ENCODE results near the gene ZCCHC14. TPM values are rescaled to one million over a fixed set of nuclear protein-coding genes. Genes with fewer than 3 reads are reported as not detected.
A peak's percentile ranks its signal among the peaks of the same experiment; 100 is the strongest.

ZCCHC14 gene
- 11.5 TPM for total RNA-seq

DNA sequence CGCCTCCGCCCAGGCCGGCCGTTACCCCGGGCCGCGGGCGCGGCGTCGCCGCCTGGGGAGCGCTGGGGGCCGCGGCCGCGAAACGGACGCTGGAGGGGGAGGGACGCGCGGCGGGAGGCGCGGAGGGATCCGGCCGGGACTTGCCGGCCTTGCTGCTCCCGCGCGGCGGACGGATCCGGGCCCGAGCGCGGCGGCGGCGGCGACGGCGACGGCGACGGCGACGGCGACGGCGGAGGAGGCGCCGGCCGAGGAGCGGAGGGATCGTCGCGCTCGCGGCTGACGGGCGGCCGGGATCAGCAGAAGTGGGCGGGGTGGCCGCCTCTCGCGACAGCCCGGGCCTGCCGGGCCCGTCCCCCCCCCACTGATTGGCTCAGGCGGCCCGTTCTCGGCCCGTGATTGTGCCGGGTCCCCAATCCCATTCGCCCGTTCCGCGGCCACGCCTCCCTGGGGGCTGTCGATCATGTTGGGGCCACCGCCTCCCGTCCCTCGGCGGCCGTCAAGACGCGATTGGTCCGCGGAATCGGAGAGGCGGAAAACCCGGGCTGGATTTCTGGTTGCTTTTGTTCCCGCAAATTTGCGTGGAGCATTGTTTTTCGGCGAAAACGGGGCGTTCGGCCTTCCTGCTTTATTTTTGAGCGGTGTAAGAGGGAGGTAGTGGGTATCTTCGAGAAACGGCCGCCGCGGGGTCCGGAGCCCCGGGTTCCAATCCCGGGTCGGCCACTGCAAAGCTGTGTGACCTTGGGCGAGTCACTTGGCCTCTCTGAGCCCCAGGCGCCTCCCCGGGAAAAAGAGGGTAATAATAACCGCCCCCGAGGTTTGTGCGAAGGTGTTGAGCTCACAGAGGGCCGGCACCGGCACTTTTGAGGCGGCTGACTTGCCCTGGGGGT is at the start of gene ZCCHC14:
Gene ZCCHC14, minus strand, starts transcription at position 304 of the 887 bp plus-strand sequence. CDS start 786 bp downstream, outside the sequence.
- no peaks in the 10 kb centered on the region for H3K27me3 ChIP-seq (ENCODE audit: control insufficient read depth in 3 of 3, insufficient read depth in 3 of 3, low read length in 3 of 3)
- H3K9me3 ChIP-seq (ENCODE audit: control insufficient read depth in 3 of 3, low read length in 3 of 3): no peaks in the 10 kb centered on the region
- H3K9ac ChIP-seq (ENCODE audit: low read depth in 1 of 3, low read length in 3 of 3): peak within 1 kb of the TSS; percentile 62 to 83 (median 65)
- no peaks in the 10 kb centered on the region for H3K36me3 ChIP-seq (ENCODE audit: control insufficient read depth in 3 of 3, insufficient read depth in 3 of 3, low read length in 3 of 3)
- H3K27ac ChIP-seq (ENCODE audit: low read depth, low read length): peak within 1 kb of the TSS; percentile 13
- H3K4me3 ChIP-seq (ENCODE audit: low read length in 3 of 3): peak within 1 kb of the TSS; percentile 76 to 80 (median 77)
- peaks cover 29 to 38% (median 37%) of the 10 kb centered on the region in 3 donors for H3K4me1 ChIP-seq (ENCODE audit: control insufficient read depth in 3 of 3, insufficient read depth in 3 of 3, low read length in 3 of 3)

DNA sequence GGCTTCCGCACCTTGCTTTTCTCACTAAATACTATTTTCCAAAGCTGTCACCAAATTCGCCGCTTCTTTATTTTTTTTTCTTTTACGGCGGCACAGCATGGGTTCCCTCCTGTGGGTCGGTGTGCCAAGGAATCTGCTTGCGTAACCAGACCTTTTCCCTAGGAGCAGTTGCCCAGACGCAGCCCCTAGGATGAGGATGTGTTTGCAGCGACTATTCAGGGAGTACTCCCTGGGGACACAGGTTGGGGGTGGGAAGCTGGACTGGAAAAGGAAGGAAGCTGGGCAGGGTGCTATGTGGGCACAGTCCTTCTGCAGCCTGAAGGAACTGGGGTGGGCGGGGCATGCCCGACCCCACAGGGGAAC is 49.0 kb upstream of the ZCCHC14 start:
- peaks cover 11 to 12% (median 11%) of the 10 kb centered on the region in 3 donors for H3K4me1 ChIP-seq (ENCODE audit: control insufficient read depth in 3 of 3, insufficient read depth in 3 of 3, low read length in 3 of 3)
- H3K36me3 ChIP-seq (ENCODE audit: control insufficient read depth in 3 of 3, insufficient read depth in 3 of 3, low read length in 3 of 3): no peaks in the 10 kb centered on the region
- peak overlapping the region; percentile 29 for H3K27ac ChIP-seq (ENCODE audit: low read depth, low read length)
- no peak overlapping the region for H3K4me3 ChIP-seq (ENCODE audit: low read length in 3 of 3)
- H3K9ac ChIP-seq (ENCODE audit: low read depth in 1 of 3, low read length in 3 of 3): no peak overlapping the region
- peaks cover 2 to 5% (median 3%) of the 10 kb centered on the region in 3 donors for H3K9me3 ChIP-seq (ENCODE audit: control insufficient read depth in 3 of 3, low read length in 3 of 3)
- peaks cover 40 to 72% (median 48%) of the 10 kb centered on the region in 3 donors for H3K27me3 ChIP-seq (ENCODE audit: control insufficient read depth in 3 of 3, insufficient read depth in 3 of 3, low read length in 3 of 3)

DNA sequence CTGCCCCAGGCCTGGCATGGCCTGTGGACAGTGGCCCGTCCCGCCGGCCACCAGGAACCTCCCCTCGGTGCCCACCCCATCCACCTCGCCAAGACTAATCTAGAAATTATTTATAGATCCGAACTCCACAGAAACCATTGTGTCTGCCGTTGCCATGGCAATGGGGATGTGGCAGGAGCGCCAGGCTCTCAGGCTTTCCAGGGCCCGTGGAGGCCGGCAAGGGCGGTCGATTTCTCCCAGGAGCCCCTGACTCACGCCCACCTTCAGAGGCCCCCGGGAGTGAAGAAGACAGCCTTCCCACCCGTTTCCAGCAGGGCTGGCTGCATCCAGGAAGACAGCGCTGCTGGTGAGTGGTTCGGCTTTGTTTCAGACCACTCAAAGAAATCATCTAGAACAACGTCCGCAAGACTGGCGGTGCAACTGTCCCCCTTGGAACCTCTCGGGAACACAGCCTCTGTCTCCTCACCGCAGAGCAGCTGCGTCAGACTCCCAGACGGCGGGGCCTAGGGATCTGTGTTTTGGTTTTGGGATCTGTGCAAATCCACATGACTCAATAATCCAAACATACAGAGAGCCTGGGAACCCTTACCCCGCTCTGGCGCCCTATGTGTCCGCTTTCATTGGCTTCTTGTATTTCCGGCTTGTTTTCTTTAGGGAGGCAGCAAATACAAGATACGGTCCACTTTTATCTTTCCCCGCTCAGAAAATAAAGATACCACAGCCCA is 48.5 kb upstream of the ZCCHC14 start:
- H3K27ac ChIP-seq (ENCODE audit: low read depth, low read length): peak overlapping the region; percentile 29
- peak overlapping the region in 1 of 3 donors; percentile 13 for H3K4me3 ChIP-seq (ENCODE audit: low read length in 3 of 3)
- H3K36me3 ChIP-seq (ENCODE audit: control insufficient read depth in 3 of 3, insufficient read depth in 3 of 3, low read length in 3 of 3): no peaks in the 10 kb centered on the region
- H3K4me1 ChIP-seq (ENCODE audit: control insufficient read depth in 3 of 3, insufficient read depth in 3 of 3, low read length in 3 of 3): peaks cover 11 to 12% (median 11%) of the 10 kb centered on the region in 3 donors
- peak overlapping the region in 1 of 3 donors; percentile 40 for H3K9ac ChIP-seq (ENCODE audit: low read depth in 1 of 3, low read length in 3 of 3)
- peaks cover 40 to 69% (median 48%) of the 10 kb centered on the region in 3 donors for H3K27me3 ChIP-seq (ENCODE audit: control insufficient read depth in 3 of 3, insufficient read depth in 3 of 3, low read length in 3 of 3)
- H3K9me3 ChIP-seq (ENCODE audit: control insufficient read depth in 3 of 3, low read length in 3 of 3): peaks cover 2 to 7% (median 3%) of the 10 kb centered on the region in 3 donors

DNA sequence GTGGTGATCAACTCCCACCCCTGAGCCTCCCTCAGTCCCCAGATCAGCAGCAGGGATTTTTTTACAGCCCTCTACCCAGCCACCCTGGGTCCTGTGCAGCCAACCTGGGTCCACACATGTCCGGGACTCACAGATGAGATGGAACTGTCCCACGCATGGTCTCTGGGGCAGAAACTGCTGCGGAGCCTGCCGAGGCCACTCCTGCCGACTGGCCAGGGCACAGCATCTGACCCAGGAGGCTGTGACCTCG is 48.0 kb upstream of the ZCCHC14 start:
- Histone ChIP-seq H3K27me3 (ENCODE audit: control insufficient read depth in 3 of 3, insufficient read depth in 3 of 3, low read length in 3 of 3) (peaks cover 40 to 71% (median 45%) of the 10 kb centered on the region in 3 donors), H3K9ac (ENCODE audit: low read depth in 1 of 3, low read length in 3 of 3) (peak overlapping the region in 1 of 3 donors; percentile 40), H3K4me1 (ENCODE audit: control insufficient read depth in 3 of 3, insufficient read depth in 3 of 3, low read length in 3 of 3) (peaks cover 11 to 12% (median 11%) of the 10 kb centered on the region in 3 donors), H3K36me3 (ENCODE audit: control insufficient read depth in 3 of 3, insufficient read depth in 3 of 3, low read length in 3 of 3) (no peaks in the 10 kb centered on the region), H3K27ac (ENCODE audit: low read depth, low read length) (peak overlapping the region; percentile 29), H3K4me3 (ENCODE audit: low read length in 3 of 3) (peak overlapping the region in 1 of 3 donors; percentile 13), H3K9me3 (ENCODE audit: control insufficient read depth in 3 of 3, low read length in 3 of 3) (peaks cover 0 to 2% (median 0%) of the 10 kb centered on the region in 3 donors)

DNA sequence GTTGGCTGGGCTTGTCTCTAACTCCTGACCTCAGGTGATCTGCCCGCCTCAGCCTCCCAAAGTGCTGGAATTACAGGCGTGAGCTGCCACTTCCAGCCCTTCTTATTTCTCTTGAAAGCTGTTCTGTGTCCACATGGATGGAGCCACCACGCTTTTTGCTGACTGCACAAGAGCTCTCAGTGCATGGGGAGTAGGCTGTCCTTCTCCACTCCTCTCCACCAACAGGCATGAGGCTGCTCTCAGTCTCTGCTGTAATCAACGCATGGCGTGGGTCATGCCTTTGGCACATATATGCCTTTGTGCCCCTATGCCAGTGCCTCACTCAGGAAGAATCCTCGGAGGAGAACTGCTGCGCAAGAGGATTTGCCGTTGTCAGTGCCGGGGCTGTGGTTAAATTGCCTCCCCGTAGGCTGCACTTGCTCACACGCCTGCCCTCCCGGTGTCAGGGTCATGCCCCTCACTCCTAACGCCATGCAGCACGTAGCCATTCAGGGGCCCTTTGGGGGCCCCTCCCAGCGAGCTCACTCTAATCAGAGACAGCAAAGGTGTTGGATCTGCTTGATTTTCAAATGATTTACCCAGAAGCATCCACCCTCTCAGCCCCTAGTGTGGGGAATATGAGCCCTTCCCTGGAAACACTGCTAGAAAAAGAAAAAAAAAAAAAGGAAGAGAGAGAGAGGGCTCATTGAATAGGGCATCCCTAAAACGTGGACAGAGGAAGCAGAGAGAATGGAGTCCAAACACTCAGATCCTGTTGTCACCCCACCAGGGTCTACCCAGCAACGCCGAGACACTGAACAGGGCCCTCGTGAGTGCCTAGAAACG is 47.5 kb upstream of the ZCCHC14 start:
- no peaks in the 10 kb centered on the region for H3K36me3 ChIP-seq (ENCODE audit: control insufficient read depth in 3 of 3, insufficient read depth in 3 of 3, low read length in 3 of 3)
- peak overlapping the region in 1 of 3 donors; percentile 40 for H3K9ac ChIP-seq (ENCODE audit: low read depth in 1 of 3, low read length in 3 of 3)
- H3K27me3 ChIP-seq (ENCODE audit: control insufficient read depth in 3 of 3, insufficient read depth in 3 of 3, low read length in 3 of 3): peaks cover 37 to 68% (median 43%) of the 10 kb centered on the region in 3 donors
- peaks cover 11 to 12% (median 11%) of the 10 kb centered on the region in 3 donors for H3K4me1 ChIP-seq (ENCODE audit: control insufficient read depth in 3 of 3, insufficient read depth in 3 of 3, low read length in 3 of 3)
- H3K4me3 ChIP-seq (ENCODE audit: low read length in 3 of 3): no peak overlapping the region
- H3K9me3 ChIP-seq (ENCODE audit: control insufficient read depth in 3 of 3, low read length in 3 of 3): peaks cover 0 to 2% (median 0%) of the 10 kb centered on the region in 3 donors
- no peak overlapping the region for H3K27ac ChIP-seq (ENCODE audit: low read depth, low read length)

DNA sequence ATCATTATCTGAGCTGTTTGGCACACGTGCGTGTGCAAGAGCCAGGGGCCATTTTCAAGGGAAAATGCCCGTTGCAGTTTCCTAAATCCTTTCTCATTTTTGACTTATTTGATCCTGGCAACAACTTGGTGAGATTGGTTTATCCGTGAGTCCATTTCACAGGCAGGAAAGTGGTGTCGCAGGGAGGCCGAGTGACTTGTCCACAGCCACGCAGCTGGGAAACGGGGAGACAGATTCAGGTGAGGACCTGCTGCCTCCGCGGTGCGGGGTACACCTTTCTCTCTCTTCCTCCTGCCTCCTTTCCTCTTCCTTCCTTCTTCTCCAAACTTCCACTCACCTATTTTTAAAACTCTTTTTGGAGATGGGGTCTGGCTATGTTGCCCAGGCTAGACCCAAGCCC is 46.3 kb upstream of the ZCCHC14 start:
- peaks cover 0 to 2% (median 0%) of the 10 kb centered on the region in 3 donors for H3K9me3 ChIP-seq (ENCODE audit: control insufficient read depth in 3 of 3, low read length in 3 of 3)
- H3K27me3 ChIP-seq (ENCODE audit: control insufficient read depth in 3 of 3, insufficient read depth in 3 of 3, low read length in 3 of 3): peaks cover 29 to 57% (median 32%) of the 10 kb centered on the region in 3 donors
- no peak overlapping the region for H3K27ac ChIP-seq (ENCODE audit: low read depth, low read length)
- no peak overlapping the region for H3K4me3 ChIP-seq (ENCODE audit: low read length in 3 of 3)
- H3K9ac ChIP-seq (ENCODE audit: low read depth in 1 of 3, low read length in 3 of 3): no peak overlapping the region
- H3K36me3 ChIP-seq (ENCODE audit: control insufficient read depth in 3 of 3, insufficient read depth in 3 of 3, low read length in 3 of 3): no peaks in the 10 kb centered on the region
- peaks cover 11 to 12% (median 11%) of the 10 kb centered on the region in 3 donors for H3K4me1 ChIP-seq (ENCODE audit: control insufficient read depth in 3 of 3, insufficient read depth in 3 of 3, low read length in 3 of 3)

DNA sequence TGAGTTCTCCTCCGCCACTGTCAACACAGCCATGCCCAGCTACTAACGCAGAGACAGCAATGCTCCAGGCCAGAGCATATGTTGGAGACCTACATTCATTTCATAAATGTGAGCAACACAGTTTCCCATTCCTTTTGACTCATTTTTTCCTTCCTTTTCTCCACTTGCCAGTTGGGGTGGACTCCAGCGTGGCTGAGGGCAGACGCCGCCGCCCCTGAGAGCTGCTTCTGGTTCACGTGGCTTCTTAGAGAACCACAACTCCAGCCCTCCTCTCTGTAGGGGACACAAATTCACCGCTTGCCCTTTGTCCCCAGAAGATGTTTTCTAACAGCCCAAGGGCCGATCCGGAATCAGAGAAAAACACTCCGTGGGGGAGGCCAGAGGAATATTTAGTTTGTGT is 45.8 kb upstream of the ZCCHC14 start:
- Histone ChIP-seq H3K27me3 (ENCODE audit: control insufficient read depth in 3 of 3, insufficient read depth in 3 of 3, low read length in 3 of 3) (peaks cover 24 to 51% (median 32%) of the 10 kb centered on the region in 3 donors), H3K27ac (ENCODE audit: low read depth, low read length) (no peak overlapping the region), H3K4me3 (ENCODE audit: low read length in 3 of 3) (no peak overlapping the region), H3K4me1 (ENCODE audit: control insufficient read depth in 3 of 3, insufficient read depth in 3 of 3, low read length in 3 of 3) (peaks cover 6 to 12% (median 11%) of the 10 kb centered on the region in 3 donors), H3K36me3 (ENCODE audit: control insufficient read depth in 3 of 3, insufficient read depth in 3 of 3, low read length in 3 of 3) (no peaks in the 10 kb centered on the region), H3K9me3 (ENCODE audit: control insufficient read depth in 3 of 3, low read length in 3 of 3) (peaks cover 0 to 2% (median 0%) of the 10 kb centered on the region in 3 donors), H3K9ac (ENCODE audit: low read depth in 1 of 3, low read length in 3 of 3) (no peak overlapping the region)

DNA sequence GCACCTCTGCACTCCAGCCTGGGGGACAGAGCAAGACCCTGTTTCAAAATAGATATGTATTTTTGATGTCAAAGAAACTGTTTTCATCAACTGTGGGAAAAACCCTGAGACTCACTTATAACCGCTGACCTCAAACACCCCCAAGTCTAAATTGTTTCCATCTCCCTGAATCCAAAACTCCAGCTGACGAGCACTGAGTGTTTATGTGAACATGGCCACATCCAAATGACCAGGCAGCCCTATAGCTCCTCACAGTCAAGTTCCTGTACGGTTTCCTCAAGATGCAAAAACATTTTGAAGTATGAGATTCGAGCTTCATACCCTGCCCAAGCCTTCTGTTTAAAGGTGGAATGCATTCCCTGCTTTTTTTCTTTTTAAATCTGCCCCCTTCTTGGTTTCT is 45.3 kb upstream of the ZCCHC14 start:
- H3K4me3 ChIP-seq (ENCODE audit: low read length in 3 of 3): no peak overlapping the region
- peaks cover 6 to 12% (median 11%) of the 10 kb centered on the region in 3 donors for H3K4me1 ChIP-seq (ENCODE audit: control insufficient read depth in 3 of 3, insufficient read depth in 3 of 3, low read length in 3 of 3)
- no peak overlapping the region for H3K9ac ChIP-seq (ENCODE audit: low read depth in 1 of 3, low read length in 3 of 3)
- H3K9me3 ChIP-seq (ENCODE audit: control insufficient read depth in 3 of 3, low read length in 3 of 3): peaks cover 0 to 4% (median 3%) of the 10 kb centered on the region in 3 donors
- H3K36me3 ChIP-seq (ENCODE audit: control insufficient read depth in 3 of 3, insufficient read depth in 3 of 3, low read length in 3 of 3): no peaks in the 10 kb centered on the region
- peaks cover 20 to 47% (median 32%) of the 10 kb centered on the region in 3 donors for H3K27me3 ChIP-seq (ENCODE audit: control insufficient read depth in 3 of 3, insufficient read depth in 3 of 3, low read length in 3 of 3)
- no peak overlapping the region for H3K27ac ChIP-seq (ENCODE audit: low read depth, low read length)

DNA sequence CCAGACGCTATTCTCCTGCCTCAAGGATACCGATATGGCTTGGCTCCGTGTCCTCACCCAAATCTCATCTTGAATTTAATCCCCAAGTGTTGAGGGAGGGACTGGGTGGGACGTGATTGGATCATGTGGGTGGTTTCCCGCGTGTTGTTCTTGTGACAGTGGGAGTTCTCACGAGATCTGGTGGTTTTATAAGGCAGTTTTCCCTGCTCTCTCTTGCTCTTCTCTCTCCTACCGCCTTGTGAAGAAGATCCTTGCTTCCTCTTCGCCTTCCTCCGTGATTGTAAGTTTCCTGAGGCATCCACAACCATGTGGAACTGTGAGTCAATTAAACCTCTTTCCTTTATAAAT is 43.9 kb upstream of the ZCCHC14 start:
- H3K9ac ChIP-seq (ENCODE audit: low read depth in 1 of 3, low read length in 3 of 3): no peak overlapping the region
- H3K4me3 ChIP-seq (ENCODE audit: low read length in 3 of 3): no peak overlapping the region
- H3K27ac ChIP-seq (ENCODE audit: low read depth, low read length): no peak overlapping the region
- H3K9me3 ChIP-seq (ENCODE audit: control insufficient read depth in 3 of 3, low read length in 3 of 3): peaks cover 0 to 7% (median 7%) of the 10 kb centered on the region in 3 donors
- H3K27me3 ChIP-seq (ENCODE audit: control insufficient read depth in 3 of 3, insufficient read depth in 3 of 3, low read length in 3 of 3): peaks cover 17 to 34% (median 24%) of the 10 kb centered on the region in 3 donors
- peaks cover 4 to 11% (median 10%) of the 10 kb centered on the region in 3 donors for H3K4me1 ChIP-seq (ENCODE audit: control insufficient read depth in 3 of 3, insufficient read depth in 3 of 3, low read length in 3 of 3)
- H3K36me3 ChIP-seq (ENCODE audit: control insufficient read depth in 3 of 3, insufficient read depth in 3 of 3, low read length in 3 of 3): no peaks in the 10 kb centered on the region
